Stimulated activated CD8-positive, alpha-beta memory T cell treated with anti-CD3 and anti-CD28 coated beads, Interleukin-15, amount 100 ng/mL, for 1 hour (primary cell): Measurements from ENCODE around the gene STK17A.
"Not testable (repeated sequence)": the region's sequence is repeated elsewhere in the genome, so short reads cannot be mapped to it uniquely, and the experiment has no call there.

Experiments
- DNase-seq: peaks from one replicate; pipeline ENCODE4 v3.0.0-alpha.2; 2020; ENCODE audit warnings: low read depth

STK17A gene

DNA sequence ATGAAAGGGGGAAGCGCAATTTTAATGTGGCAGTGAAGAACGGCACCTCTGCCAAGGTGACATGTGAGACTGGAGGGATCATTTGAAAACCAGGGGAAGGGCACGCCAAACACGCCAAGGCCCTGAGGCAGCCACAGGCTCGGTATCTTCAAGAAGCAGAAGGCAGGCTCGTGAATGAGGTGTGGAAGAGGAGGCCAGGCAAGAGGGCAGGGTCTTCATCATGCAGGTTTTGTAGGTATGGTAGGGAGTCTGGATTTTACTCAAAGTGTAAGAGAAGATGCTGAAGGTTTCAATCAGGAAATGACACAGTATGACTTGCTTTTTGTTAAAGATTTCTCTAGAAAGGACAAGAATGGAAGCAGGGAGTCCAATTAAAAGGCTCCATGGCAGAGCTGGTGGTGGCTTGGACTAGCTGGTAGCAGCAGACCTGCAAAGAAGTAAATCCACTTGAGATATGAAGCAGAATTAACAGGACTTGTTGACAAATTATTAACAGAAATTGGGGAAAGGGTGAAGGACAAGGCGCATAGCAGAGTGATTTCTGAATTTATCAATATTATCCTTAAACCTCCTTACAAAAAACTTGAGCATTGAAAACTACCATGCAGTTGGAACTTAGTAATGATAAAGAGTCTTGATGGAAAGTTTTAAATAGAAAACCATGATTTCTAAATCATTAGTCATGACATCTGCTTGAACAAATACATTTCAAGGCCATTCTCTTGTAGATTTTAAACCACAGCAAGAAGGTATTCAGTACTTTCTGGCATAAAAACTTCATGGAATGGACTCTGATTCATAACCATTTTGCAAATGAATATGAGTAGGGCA is 76.0 kb downstream of the STK17A start:
- no peak for DNase-seq

DNA sequence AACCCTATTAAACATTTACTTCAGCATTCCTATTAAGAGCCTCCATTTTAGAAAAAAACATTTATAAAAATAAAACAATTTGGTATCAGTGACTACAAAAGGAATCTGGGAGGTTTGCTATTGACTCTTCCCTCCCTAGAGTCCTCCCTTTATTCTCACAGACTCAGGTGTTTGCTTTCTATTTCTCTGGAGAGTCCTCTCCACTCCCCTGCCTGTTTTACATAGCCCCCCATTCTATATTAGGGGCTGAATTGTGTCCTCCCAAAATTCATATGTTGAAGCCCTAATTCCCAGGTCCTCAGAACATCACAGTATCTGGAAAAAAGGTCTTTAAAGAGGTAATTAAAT is 76.6 kb downstream of the STK17A start:
- DNase-seq = no peak

DNA sequence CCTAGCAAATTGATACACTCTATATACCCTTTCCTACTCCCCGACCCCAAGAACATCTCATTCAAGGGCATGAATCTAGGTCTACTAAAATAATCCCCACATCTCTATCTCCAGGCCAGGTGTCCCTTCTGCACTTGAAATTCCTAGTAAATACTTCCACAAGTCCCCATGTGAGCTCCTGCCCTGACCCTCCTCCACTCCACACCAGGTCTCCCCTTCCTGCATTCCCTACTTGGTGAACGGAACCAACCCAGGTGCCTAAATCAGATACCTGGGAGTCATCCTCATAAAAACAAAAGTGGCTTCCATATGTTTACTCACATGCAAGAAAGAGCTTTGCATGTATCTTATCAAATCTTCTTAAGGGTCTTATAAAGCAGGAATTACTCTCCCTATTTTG is 77.2 kb downstream of the STK17A start:
- DNase-seq = no peak

DNA sequence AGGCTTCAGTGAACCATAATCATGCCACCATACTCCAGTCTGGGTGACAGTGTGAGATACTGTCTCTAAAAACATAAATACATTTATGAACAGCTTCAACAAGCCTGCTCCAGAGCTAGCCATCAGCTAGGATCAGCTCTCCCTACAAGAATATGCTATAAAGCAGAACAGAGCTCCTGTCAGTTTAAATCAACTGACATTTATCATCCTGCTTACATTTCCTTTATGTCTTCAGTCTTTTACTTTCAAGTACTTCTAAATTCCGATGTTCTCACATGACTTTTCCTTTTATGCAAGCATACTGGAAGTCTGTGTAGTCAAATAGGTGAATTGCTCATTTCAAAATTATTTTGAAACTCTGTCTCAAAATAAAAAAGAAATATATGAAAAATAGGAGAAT is 81.8 kb downstream of the STK17A start:
- DNase-seq = no peak

DNA sequence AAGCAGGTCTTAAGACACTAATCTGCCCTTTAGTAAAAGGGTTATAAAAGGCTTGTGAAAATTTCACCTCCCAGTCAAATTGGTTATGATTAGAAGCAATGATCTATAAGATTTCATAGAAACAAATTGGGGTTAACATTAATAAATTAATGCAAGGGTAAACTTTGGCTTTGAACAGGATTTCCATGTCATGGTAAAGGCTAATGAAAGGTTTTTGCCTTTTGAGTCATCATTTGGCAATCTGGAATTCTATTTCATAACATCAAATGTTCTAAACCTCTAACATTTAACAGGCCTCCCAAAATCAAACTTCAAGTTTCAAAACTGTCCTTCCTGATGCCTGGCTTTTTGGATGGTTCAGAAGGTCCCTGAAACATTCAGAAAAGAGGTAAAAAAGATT is 84.0 kb downstream of the STK17A start:
- no peak for DNase-seq

DNA sequence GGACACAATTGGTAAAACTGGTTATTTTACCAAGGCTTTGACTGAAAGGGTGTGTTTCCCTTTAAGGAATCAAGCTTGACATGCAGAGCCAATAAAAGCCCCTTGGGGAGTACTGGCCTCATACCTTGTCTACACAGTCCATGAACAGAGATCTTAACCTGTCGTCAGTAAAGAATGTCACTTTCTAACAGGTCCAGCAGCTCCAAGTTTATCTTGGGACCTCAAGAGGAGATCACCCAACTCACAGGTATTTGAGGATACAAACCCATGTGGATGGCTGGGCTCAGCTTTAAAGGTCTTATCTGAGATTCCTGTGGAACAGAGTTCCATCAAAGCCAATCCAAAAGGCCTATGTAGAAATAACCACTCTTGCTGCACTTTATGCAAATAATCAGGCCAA is 85.1 kb downstream of the STK17A start:
- no peak for DNase-seq

DNA sequence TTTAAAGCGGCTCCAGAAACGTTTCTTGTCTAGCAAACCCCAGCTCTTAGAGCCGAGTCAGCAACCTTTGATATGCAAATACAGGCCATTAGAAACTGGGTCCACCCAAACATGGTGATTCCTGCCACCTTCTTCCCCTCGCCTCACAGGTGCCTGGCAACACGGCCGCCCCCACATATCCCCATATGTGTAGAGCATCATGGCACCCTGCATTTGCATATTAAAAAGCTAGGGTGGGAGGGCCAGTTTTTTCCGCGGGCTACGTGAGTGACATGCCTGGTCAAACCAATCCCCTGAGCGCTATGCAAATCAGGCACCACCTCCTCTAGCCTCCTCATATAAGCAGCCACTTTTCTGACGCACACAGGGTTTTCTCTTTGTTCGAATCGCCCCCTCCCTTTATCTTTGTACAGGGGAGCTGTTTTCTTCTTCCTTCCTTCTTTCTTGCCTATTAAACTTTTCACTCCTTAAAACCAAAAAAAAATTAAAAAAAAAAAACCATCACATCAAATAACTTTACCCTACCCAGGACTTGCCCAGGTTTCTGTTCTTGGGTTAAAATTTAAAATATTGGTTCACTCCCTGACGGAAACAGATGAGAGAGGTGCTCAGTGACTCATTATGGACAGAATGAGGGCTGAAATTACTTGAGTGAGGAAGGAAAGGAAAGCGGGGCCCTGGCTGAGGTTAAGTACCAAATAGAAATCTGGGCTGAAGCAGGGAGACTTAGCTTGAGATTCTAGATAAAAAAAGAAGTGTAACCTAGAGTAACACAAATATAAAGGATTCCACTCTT is 86.6 kb downstream of the STK17A start:
- no peak for DNase-seq

DNA sequence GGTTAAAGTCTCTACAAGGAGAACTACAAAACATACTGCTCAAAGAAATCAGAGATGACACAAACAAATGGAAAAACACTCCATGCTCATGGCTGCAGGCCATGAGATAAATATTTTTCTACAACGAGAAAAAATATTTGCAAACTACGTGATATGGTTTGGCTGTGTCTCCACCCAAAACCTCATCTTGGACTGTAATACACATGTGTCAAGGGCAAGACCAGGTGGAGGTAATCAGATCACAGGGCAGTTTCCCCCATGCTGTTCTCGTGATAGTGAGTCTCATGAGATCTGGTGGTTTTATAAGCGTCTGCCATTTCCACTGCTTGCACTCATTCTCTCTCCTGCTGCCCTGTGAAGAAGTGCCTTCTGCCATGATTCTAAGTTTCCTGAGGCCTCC is 88.6 kb downstream of the STK17A start:
- DNase-seq = no peak

DNA sequence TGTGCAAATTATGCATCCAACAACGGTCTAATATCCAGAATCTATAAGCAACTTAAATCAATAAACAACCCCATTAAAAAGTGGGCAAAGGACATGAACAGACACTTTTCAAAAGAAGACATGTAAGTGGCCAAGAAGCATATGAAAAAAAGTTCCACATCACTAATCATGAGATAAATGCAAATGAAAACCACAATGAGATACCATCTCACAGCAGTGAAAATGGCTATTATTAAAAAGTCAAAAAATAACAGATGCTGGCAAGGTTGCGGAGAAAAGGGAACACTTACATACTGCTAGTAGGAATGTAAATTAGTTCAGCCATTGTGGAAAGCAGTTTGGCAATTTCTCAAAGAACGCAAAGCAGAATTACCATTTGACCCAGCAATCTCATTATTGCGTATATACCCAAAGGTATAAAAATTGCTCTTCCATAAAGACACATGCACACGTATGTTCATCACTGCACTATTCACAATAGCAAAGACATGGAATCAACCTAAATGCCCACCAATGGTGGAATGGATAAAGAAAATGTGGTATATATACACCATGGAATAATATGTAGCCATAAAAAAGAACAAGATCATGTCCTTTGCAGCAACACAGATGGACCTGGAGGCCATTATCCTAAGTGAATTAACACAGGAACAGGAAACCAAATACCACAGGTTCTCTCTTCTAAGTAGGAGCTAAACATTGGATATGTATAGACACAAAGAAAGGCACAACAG is 90.5 kb downstream of the STK17A start:
- not testable (repeated sequence) for DNase-seq

DNA sequence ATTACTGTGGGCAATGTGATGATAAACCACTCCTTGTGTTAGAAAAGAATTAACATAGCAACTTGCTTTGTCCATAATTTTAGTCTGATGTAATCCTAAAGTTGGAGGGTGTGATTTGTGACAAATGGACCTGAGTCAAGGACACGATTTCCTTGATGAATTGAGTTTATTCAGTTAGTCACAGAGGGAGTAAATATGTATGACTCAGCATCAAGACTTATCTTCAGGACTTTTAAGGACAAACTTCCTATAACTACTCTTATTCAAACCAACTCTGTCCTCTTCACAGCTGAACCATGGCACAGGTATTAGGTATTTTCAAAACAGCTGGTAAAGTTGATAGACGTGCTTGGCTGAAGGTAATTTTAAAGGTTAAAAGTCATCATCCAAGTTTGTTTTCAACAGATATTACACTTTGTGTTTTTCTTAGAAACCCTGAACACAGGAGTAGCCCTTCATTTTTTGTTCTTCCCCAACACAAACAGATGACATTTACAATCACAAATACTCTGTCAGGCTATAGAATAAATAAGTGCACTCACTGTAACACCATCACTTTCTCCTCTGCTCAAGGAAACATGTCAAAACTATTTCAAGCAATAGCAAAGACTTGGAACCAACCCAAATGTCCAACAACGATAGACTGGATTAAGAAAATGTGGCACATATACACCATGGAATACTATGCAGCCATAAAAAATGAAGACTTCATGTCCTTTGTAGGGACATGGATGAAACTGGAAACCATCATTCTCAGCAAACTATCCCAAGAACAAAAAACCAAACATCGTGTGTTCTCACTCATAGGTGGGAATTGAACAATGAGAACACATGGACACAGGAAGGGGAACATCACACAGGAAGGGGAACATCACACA is 91.9 kb downstream of the STK17A start:
- no peak for DNase-seq
